Esophagus muscularis mucosa (tissue), 4 donors: ENCODE measurements around the gene ZNF275. TPM values are rescaled to one million over a fixed set of nuclear protein-coding genes. Genes with fewer than 3 reads are reported as not detected.

Experiments
- DNase-seq: peaks from one replicate; pipeline ENCODE4 v3.0.0-alpha.2; 2017; ENCODE audit errors: extremely low spot score
- H3K27ac ChIP-seq, 4 donors: fragments of 200-600 bp; sonication (generic); replicated peaks in 1 of 4; 1 replicate in 3 of 4; 2 replicates in 1 of 4; pipeline ENCODE4 v1.5.1; 2016 to 2019; ENCODE audit warnings: mild to moderate bottlenecking in 1 of 4
- H3K27me3 ChIP-seq, 4 donors: fragments of 200-600 bp; sonication (generic); one replicate each; pipeline versions ENCODE4 v1.5.1 to v1.6.0; 2016 to 2019
- H3K36me3 ChIP-seq, 4 donors: fragments of 200-600 bp; sonication (generic); one replicate each; pipeline ENCODE4 v1.5.1; 2016 to 2019
- H3K4me1 ChIP-seq, 4 donors: fragments of 200-600 bp; sonication (generic); one replicate each; pipeline ENCODE4 v1.5.1; 2016 to 2019
- H3K4me3 ChIP-seq, 4 donors: fragments of 200-600 bp; sonication (generic); 1 replicate in 2 of 4; 2 replicates in 2 of 4; pipeline ENCODE4 v1.5.1; 2016 to 2019; ENCODE audit warnings: mild to moderate bottlenecking in 4 of 4, moderate library complexity in 1 of 4
- H3K9me3 ChIP-seq, 4 donors: fragments of 200-600 bp; sonication (generic); 1 replicate in 3 of 4; 2 replicates in 1 of 4; pipeline ENCODE4 v1.5.1; 2016 to 2019
- CTCF ChIP-seq, 3 experiments: fragments of 200-600 bp in 2 of 3; fragments of 450-650 bp in 1 of 3; sonication (generic) in 2 of 3; IDR thresholded peaks; one replicate each; pipeline ENCODE4 v1.5.1; 2017 to 2019; ENCODE audit warnings: antibody characterized with exemption in 3 of 3, mild to moderate bottlenecking in 2 of 3, moderate library complexity in 1 of 3
- EP300 ChIP-seq: sonication (generic); formaldehyde crosslinking; IDR thresholded peaks from one replicate; pipeline ENCODE4 v1.6.1; 2017; ENCODE audit warnings: antibody characterized with exemption
- POLR2A ChIP-seq: fragments of 450-650 bp; IDR thresholded peaks from one replicate; pipeline ENCODE4 v1.6.1; 2017; ENCODE audit warnings: antibody characterized with exemption, moderate library complexity, mild to moderate bottlenecking, low read depth
- POLR2AphosphoS5 ChIP-seq, 2 donors: sonication (generic); formaldehyde crosslinking; IDR thresholded peaks; one replicate each; pipeline ENCODE4 v1.6.1; 2017; ENCODE audit warnings: antibody characterized with exemption in 2 of 2
- WGBS: methylation state at CpG from one replicate; pipeline ENCODE4 v1.1.5; 2018; 5-methylcytosine and 5-hydroxymethylcytosine counted together
- intact Hi-C: fragments of 100-400 bp; cut with DNase I; formaldehyde crosslinking; loops from one replicate; pipeline ENCODE4 v1.15.1; 2023
- total RNA-seq, 4 donors: library from RNA; depleted of rRNA; stranded (reverse); fragments of >200 nt; gene quantifications; one replicate each; pipeline versions ENCODE4 v1.1.0 to v1.2.1, GENCODE V29; 2016

ZNF275 gene
- total RNA-seq, 4 donors from 2014 or later = 12.5 to 18.4 (median 17.4) TPM

- 67% methylated on average over 3 of the region's 3 CpGs for WGBS
- H3K9me3 ChIP-seq = peaks cover 0 to 1% (median 0%) of the 10 kb centered on the region in 4 donors
- no peak overlapping the region for H3K4me3 ChIP-seq
- no peaks in the 10 kb centered on the region for H3K27me3 ChIP-seq
- intact Hi-C loops = no loop called here
- no peak overlapping the region for H3K27ac ChIP-seq
- H3K36me3 ChIP-seq = peaks cover 0 to 26% (median 13%) of the 10 kb centered on the region in 4 donors
- no peak for DNase-seq
- TF ChIP-seq POLR2A (no peak), EP300 (no peak), CTCF (IDR thresholded peaks at IDR 0.05) (no peak)
- H3K4me1 ChIP-seq = no peaks in the 10 kb centered on the region
Measured at GRCh38 chrX:153352858-153353257, 18.9 kb downstream of the ZNF275 start.

GRCh38 chrX:153353416-153353815, 19.5 kb downstream of the ZNF275 start:
- DNase-seq = no peak
- WGBS = 80% methylated on average over 6 of the region's 12 CpGs
- H3K27ac ChIP-seq = no peak overlapping the region
- H3K27me3 ChIP-seq = no peaks in the 10 kb centered on the region
- peaks cover 0 to 20% (median 9%) of the 10 kb centered on the region in 4 donors for H3K36me3 ChIP-seq
- no peak overlapping the region for H3K4me3 ChIP-seq
- no peaks in the 10 kb centered on the region for H3K4me1 ChIP-seq
- peaks cover 0 to 7% (median 0%) of the 10 kb centered on the region in 4 donors for H3K9me3 ChIP-seq
- TF ChIP-seq EP300 = no peak
- TF ChIP-seq POLR2AphosphoS5 (IDR thresholded peaks at IDR 0.05) = no peak
- TF ChIP-seq CTCF (IDR thresholded peaks at IDR 0.05) = no peak
- TF ChIP-seq POLR2A = no peak
- intact Hi-C loops = no loop called here

- Histone ChIP-seq H3K4me1 (no peaks in the 10 kb centered on the region), H3K27ac (no peak overlapping the region), H3K27me3 (no peaks in the 10 kb centered on the region), H3K4me3 (no peak overlapping the region), H3K36me3 (no peaks in the 10 kb centered on the region), H3K9me3 (peaks cover 0 to 10% (median 0%) of the 10 kb centered on the region in 4 donors)
- no peak for DNase-seq
- intact Hi-C loops = no loop called here
- WGBS = 78% methylated on average over 1 of the region's 1 CpG
- TF ChIP-seq POLR2AphosphoS5 (IDR thresholded peaks at IDR 0.05) (no peak), CTCF (IDR thresholded peaks at IDR 0.05) (no peak), POLR2A (no peak), EP300 (no peak)
Measured at GRCh38 chrX:153357877-153358276, 23.9 kb downstream of the ZNF275 start.

- intact Hi-C loops = no loop called here
- TF ChIP-seq POLR2AphosphoS5 (IDR thresholded peaks at IDR 0.05) = no peak
- no peak for TF ChIP-seq POLR2A
- TF ChIP-seq CTCF (IDR thresholded peaks at IDR 0.05) = no peak
- TF ChIP-seq EP300 = no peak
- Histone ChIP-seq H3K9me3 (peaks cover 0 to 10% (median 0%) of the 10 kb centered on the region in 4 donors), H3K4me3 (no peak overlapping the region), H3K4me1 (no peaks in the 10 kb centered on the region), H3K27ac (no peak overlapping the region), H3K27me3 (no peaks in the 10 kb centered on the region), H3K36me3 (no peaks in the 10 kb centered on the region)
- 18% methylated on average over 2 of the region's 2 CpGs for WGBS
- DNase-seq = no peak
Measured at GRCh38 chrX:153361781-153362397, 27.9 kb downstream of the ZNF275 start.

GRCh38 chrX:153365670-153366069, 31.7 kb downstream of the ZNF275 start:
- Histone ChIP-seq H3K27ac (no peak overlapping the region), H3K36me3 (no peaks in the 10 kb centered on the region), H3K9me3 (no peaks in the 10 kb centered on the region), H3K4me3 (no peak overlapping the region), H3K4me1 (no peaks in the 10 kb centered on the region), H3K27me3 (no peaks in the 10 kb centered on the region)
- TF ChIP-seq CTCF (IDR thresholded peaks at IDR 0.05) = no peak
- no peak for TF ChIP-seq POLR2A
- TF ChIP-seq POLR2AphosphoS5 (IDR thresholded peaks at IDR 0.05) = no peak
- no peak for TF ChIP-seq EP300
- no peak for DNase-seq
- intact Hi-C loops = no loop called here
- WGBS = 66% methylated on average over 4 of the region's 4 CpGs
